GM12878 (cell line): ENCODE measurements around the gene ZC3H10.

Experiments
- CTCF ChIP-seq, 3 experiments: IDR thresholded peaks in 2 of 3; conservative IDR thresholded peaks in 1 of 3; 2 replicates each; pipeline ENCODE4 v1.5.1; 2011; ENCODE audit warnings: low read depth in 3 of 3, low read length in 3 of 3, mild to moderate bottlenecking in 3 of 3, control low read depth in 2 of 3, moderate library complexity in 2 of 3, inconsistent platforms in 1 of 3, mixed read lengths in 1 of 3; ENCODE audit not compliant: control insufficient read depth in 2 of 3, insufficient read depth in 1 of 3; ENCODE audit errors: extremely low read depth in 1 of 3
- EP300 ChIP-seq, 2 experiments: fragments of 150-350 bp in 1 of 2; IDR thresholded peaks; 2 replicates each; pipeline ENCODE4 v1.6.1; 2011 to 2012; ENCODE audit warnings: low read depth in 2 of 2, low read length in 2 of 2, borderline replicate concordance in 1 of 2, improper control_type of control experiment in 1 of 2, inconsistent platforms in 1 of 2; ENCODE audit not compliant: control insufficient read depth in 1 of 2
- JUNB ChIP-seq: IDR thresholded peaks from 2 replicates; pipeline ENCODE4 v1.6.1; 2016; ENCODE audit warnings: antibody characterized with exemption, mild to moderate bottlenecking
- TF ChIP-seq, protein P1 (sequence below): IDR thresholded peaks from 2 replicates; pipeline ENCODE4 v1.6.1; 2012; ENCODE audit warnings: low read length, inconsistent platforms

DNA sequence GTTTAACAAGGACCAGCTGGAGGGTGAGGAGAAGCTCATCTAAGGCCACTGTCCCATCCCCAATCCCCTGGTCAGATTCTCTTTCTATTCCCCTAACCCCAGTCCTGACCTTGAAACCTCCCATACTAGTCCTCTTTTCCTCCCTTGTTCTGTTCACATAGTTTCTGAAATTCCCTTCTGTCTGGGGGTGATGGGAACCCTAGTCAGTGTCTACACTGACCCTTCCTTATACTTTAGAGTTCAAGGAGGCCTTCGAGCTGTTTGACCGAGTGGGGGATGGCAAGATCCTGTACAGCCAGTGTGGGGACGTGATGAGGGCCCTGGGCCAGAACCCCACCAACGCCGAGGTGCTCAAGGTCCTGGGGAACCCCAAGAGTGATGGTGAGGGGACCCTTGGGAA, 36.8 kb downstream of the ZC3H10 start:
- no peak for TF ChIP-seq EP300 (IDR thresholded peaks at IDR 0.05; ENCODE audit: borderline replicate concordance in 1 of 2, control insufficient read depth in 1 of 2, low read depth in 2 of 2, low read length in 2 of 2)
- TF ChIP-seq JUNB = no peak
- TF ChIP-seq, protein P1, sequence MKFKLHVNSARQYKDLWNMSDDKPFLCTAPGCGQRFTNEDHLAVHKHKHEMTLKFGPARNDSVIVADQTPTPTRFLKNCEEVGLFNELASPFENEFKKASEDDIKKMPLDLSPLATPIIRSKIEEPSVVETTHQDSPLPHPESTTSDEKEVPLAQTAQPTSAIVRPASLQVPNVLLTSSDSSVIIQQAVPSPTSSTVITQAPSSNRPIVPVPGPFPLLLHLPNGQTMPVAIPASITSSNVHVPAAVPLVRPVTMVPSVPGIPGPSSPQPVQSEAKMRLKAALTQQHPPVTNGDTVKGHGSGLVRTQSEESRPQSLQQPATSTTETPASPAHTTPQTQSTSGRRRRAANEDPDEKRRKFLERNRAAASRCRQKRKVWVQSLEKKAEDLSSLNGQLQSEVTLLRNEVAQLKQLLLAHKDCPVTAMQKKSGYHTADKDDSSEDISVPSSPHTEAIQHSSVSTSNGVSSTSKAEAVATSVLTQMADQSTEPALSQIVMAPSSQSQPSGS = no peak
- no peak for TF ChIP-seq CTCF (IDR thresholded peaks at IDR 0.05 in 2 of 3, conservative IDR thresholded peaks at IDR 0.05 in 1 of 3; ENCODE audit: control insufficient read depth in 2 of 3, extremely low read depth in 1 of 3, insufficient read depth in 1 of 3, low read depth in 3 of 3, low read length in 3 of 3)
